SW 1271 (cell line): Measurements from ENCODE around the gene IL1RAPL2.
"Not testable (repeated sequence)": the region's sequence is repeated elsewhere in the genome, so short reads cannot be mapped to it uniquely, and the experiment has no call there.

Experiments used
- DNase-seq, 2 experiments: peaks; one replicate each; lab custom pipeline; 2025; lab: John Stamatoyannopoulos, UW

The IL1RAPL2 gene

DNA sequence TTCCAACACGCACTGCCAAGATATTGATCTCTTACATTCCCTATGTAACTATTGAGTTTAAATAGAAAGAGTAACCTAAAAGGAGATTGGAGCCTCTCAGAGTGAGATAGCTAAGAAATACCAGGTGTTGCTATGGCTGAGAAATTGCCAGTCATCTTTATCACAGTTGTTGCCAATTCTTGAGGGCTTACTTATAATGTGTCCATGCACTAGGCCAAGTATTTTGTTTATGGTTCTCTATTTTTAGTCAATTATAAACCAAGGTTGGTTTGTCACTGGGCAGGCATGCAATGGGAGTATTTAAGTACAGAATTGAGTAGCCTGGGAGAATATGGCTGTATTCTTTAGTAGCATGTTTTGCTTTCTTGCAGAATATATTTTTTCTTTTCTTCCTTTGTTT, 452.9 kb downstream of the IL1RAPL2 start:
- DNase-seq = no peak

DNA sequence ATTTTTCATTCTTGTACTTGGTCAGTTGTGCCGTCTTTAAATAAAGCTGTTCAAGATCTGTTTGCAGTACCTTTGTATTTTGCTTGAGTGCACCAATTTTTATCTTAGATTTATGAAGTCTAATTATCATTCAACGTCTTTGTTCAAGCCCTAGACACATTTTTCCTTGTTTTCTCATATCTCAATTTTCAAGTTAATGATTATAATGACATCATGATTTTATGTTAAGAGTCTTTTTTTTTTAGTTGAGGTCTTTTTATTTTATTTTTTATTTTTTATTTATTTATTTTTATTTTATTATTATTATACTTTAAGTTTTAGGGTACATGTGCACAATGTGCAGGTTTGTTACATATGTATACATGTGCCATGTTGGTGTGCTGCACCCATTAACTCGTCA, 463.0 kb downstream of the IL1RAPL2 start:
- not testable (repeated sequence) for DNase-seq

DNA sequence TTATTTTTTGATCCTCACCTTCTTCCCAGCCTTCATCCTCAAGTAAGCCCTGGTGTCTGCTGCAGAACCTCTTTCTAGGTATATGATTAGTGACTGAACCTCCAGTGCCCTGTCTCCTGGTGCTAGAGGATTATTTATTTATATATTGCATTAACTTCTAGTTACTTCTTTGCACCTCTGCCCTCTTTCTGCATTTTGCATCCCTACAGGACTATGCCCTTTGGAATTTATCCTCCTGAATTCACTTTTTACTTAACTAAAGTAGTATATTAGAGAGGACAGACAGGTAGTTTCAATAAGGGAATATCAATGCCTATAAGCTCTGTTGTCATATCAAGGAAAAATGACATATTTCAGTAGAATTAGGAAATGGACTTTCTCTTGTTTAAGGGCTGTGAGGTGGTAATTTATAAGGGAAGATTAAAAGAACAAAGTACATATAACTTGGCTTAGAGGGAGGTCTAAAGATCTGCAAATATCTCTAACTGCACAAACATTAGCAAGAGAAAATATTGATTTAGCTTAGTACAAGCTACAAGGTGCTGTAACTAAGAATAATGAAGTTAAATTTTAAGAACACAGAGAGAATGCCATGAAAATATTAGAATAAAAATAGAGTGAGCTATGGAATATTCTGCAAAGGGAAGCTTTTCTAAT, 472.8 kb downstream of the IL1RAPL2 start:
- DNase-seq = no peak

DNA sequence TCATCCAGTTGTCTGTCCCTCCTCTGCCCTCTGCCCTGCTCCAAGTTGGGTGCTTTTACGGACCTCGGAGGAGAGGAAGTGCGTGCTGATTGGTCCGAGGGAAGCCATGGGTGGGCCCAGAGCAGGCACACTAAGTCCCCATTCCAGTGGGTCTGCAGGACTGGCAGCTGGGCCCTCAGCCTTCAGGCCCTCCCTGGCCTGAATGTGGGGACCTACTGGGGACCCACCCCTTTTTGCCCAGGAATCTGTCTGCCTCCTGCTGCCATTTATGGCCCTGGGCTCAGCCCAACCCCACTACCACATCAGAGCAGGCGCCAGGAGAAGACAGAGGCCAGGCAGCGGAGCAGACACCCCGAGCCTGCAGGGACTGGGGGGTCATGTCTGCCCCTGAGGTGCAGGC, 484.9 kb downstream of the IL1RAPL2 start:
- DNase-seq = no peak

DNA sequence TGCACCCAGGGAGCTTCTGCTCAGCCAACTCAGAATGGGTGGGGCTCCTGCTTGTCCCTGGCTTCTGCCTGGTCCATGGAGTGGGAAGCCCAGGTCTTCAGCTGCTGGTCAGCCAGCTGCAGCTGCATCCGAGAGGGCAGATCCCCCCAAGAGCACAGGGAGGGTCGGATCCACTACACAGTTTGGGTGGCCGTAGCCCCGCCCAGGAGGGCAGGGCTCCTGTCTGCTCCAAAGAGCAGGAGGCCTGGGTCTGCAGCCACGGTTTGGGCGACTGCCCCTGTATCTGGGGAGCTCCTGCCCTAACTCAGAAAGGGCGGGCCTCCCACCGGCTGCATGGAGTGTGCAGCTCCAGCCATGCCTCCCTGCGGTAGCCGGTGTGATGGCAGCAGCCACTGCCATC, 485.4 kb downstream of the IL1RAPL2 start:
- DNase-seq = no peak

DNA sequence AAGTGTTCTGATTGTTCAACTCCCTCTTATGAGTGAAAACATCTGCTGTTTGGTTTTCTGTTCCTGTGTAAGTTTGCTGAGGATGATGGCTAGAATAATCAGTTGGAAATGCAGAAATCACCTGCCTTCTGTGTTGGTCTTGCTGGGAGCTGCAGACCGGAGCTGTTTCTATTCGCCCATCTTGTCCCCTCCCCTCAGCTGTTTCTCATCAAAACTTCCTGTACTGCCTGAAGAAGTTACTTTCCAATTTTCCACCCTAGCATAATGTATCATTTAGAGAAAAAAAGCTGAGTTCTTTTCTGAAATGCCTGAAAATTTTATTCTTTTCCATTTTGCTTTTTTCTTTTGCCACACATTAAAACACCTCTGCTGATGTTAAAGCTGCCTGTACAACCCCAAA, 486.9 kb downstream of the IL1RAPL2 start:
- no peak for DNase-seq

GRCh38 chrX:105063743-105064142, 497.7 kb downstream of the IL1RAPL2 start:
- DNase-seq = no peak

GRCh38 chrX:105098201-105098600, 532.2 kb downstream of the IL1RAPL2 start:
- no peak for DNase-seq

DNA sequence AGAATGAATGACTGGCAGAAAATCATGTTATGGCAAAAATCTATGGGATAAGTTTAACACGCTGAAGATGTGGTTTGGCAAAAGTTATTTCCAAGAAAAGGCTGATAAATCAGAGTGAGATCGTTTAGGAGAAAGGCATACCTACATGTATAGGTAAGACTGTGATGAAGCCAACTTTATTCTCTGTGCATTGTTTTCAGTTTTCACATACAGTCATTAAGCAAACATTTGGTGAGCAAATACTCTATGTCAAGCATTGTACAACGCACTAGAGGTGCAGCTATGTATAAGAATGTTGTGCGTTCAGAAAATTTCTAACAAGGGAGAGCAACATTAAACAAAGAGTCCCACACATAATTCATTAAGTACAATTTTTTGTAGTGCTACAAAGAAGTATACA, 532.8 kb downstream of the IL1RAPL2 start:
- no peak for DNase-seq

DNA sequence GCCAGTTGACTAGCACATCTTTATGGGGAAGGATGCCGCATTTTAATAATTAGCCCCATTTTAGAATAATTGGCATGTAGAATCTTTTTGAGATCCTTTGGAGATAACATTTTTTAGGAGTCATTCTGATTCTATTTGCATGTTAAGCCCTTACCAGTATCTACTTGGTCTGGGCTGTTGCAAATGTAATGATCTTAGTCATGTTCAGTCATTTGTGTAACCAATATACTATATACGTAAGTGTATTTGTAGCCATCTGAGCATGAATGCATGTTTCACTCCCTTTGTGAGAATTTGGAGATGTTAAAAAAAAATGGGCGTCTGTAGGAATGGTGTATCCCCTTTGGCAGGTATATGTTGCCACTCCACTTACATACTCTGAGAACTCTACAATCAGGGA, 535.4 kb downstream of the IL1RAPL2 start:
- DNase-seq = no peak

GRCh38 chrX:105109936-105110335, 543.9 kb downstream of the IL1RAPL2 start:
- no peak for DNase-seq

- DNase-seq = no peak
Measured at GRCh38 chrX:105114554-105115130, 548.6 kb downstream of the IL1RAPL2 start.

GRCh38 chrX:105115596-105116320, 549.8 kb downstream of the IL1RAPL2 start:
- DNase-seq = not testable (repeated sequence)

DNA sequence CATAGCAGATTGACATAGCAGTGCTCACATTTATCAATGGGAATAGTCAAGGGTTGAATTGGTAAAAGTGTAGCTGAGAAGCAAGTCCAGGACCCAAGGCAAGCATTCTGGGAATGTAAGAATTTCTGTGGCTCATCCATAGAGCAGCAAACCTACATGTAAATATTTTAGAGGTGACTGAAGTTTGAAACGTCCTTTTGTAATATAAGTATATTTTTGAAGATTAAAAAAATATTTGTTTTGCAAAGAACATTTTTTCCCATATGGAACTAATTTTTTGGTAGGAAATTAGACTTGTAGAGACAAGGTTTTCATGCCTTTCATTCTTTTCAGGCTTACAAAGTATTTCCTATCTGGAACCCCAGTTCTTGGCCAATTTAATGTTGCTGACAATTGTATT, 550.5 kb downstream of the IL1RAPL2 start:
- DNase-seq = no peak

GRCh38 chrX:105117621-105118020, 551.6 kb downstream of the IL1RAPL2 start:
- DNase-seq = no peak

GRCh38 chrX:105120463-105120862, 554.5 kb downstream of the IL1RAPL2 start:
- no peak for DNase-seq

DNA sequence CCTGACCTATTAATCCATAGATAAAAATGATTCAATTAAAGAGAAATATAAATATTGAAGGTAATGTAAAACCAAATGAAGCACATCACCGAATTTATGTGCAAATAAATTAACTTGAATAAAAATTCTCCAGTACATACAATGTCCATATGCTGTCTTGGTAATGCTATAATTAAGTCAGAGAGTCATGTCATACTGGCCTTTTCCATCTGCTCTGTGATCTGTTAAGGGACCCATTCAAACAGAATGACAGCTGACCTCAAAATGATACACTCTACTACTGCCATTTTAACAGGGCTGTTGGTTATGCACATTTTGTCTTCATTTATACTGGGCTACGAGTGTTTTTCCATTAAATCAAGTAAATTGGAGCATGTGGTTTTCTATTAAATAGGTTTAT, 555.2 kb downstream of the IL1RAPL2 start:
- DNase-seq = no peak

GRCh38 chrX:105126201-105126600, 560.2 kb downstream of the IL1RAPL2 start:
- DNase-seq = no peak

DNA sequence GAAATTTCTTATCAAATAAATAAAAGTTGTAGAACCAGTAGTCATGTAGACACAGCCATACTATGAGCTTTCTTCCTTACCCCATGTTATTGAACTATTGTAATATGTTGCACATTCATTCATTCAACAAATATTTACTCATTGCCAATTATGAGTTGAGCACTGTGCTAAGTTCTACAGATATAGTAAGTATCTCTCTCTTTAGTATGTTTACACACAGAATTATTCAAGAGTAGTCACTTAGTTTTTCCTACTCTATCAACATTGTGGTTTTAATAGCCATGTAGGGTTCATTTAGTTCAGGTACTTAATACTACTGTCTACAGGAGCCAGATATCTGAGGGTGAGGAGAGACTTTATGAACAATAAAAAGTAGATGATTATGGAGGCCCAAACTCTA, 568.3 kb downstream of the IL1RAPL2 start:
- DNase-seq = no peak

- DNase-seq = peak in 1 of 2 experiments; percentile 1
Measured at GRCh38 chrX:105136786-105137185, 570.8 kb downstream of the IL1RAPL2 start.

DNA sequence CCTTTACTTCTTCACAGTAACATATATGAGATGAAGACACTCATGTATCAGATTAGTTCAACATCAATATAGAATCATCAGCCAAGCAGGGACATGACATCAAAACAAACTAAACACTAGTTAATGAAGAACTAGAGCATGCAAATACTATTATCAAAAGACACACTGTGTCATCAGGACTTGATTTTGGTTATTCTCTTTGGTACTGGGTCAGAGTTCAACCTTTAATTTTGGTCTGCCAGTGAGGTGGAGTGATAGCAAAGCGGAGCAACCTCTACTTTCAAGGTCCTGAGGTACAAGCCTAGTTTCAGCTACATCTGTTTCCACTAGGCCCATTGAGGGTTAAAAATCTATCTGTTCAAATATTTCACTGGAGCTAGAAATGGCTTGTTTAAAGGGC, 584.0 kb downstream of the IL1RAPL2 start:
- no peak for DNase-seq

DNA sequence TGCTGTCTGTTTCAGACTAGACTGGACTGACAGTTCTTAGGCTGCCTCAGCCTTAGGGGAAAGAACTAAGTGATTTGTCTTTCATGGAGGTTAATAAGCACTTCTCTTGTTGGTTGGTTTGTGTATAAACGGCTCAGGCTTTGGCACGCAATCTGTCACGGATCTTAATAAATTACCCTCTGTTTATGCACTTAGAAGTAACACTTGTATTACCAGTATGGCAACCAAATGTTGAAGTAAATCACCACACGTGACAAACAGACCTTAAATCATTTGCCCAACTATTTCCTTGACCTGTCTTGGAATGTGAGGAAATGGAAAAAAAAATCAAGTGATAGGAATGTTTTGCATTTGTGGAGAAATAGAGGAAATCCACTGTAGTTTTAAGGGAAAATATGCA, 584.6 kb downstream of the IL1RAPL2 start:
- no peak for DNase-seq

GRCh38 chrX:105167233-105167632, 601.2 kb downstream of the IL1RAPL2 start:
- no peak for DNase-seq
